ENCODE data around the gene NFIA. TPM values are rescaled to one million over a fixed set of nuclear protein-coding genes. Genes with fewer than 3 reads are reported as not detected.

The NFIA gene
- total and polyA plus RNA-seq, 9 of the 15 experiments (the other 6 are each of a cell fraction or from before 2014, with no cell fraction given), result 5.3 to 24.9 (median 9.8) TPM

DNA sequence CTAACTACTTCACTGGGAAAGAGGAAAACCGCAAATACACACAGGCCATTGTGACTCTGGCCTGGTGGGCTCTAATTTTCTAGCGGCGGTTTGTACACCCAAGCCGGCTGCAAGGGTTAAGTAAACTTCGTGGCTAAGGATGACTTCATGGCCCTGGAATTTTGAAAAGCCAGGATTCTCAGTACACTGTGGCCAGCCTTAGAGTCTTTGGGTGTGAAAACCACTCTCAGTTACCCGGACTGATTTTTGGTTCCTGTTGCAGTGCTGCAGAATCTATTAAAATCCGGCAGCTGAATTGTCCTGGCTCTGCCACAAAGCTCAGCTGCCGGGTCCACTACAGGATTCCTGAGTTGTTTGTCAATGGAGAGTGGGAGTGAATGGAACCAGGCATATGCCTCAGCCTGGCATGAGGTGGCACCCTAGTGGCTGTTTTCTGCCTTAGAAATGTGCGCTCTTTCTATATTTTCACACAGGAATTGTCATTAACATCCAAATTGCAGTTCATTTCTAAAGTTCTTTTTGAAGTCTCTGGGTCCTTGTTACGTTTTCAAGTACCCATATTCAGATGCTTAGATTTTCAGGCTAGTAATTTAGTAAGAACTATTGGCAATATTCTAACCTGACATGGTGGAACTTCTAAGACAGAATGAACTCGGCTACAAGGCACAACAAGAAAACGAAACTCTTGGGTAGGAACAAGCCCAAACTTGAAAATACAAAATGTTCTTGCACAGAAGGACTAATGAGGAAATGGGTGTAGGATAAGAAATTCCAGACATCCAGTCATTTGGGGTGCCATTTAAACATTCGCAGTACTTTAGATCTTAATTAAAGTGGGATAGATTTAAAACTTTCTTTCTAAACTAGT, 255.9 kb downstream of the NFIA start (continued):
- no peak for TF ChIP-seq ADNP (tag; IDR thresholded peaks at IDR 0.05)
- TF ChIP-seq CHCHD3 (CRISPR knock-in tag; IDR thresholded peaks at IDR 0.05), result no peak
- no peak for TF ChIP-seq RBM22 (IDR thresholded peaks at IDR 0.05; ENCODE audit: low read depth, low read length, poor library complexity, severe bottlenecking)
- no peak for TF ChIP-seq ASH1L (IDR thresholded peaks at IDR 0.05; ENCODE audit: borderline replicate concordance, low read depth, partially characterized antibody)
- TF ChIP-seq, protein P1, sequence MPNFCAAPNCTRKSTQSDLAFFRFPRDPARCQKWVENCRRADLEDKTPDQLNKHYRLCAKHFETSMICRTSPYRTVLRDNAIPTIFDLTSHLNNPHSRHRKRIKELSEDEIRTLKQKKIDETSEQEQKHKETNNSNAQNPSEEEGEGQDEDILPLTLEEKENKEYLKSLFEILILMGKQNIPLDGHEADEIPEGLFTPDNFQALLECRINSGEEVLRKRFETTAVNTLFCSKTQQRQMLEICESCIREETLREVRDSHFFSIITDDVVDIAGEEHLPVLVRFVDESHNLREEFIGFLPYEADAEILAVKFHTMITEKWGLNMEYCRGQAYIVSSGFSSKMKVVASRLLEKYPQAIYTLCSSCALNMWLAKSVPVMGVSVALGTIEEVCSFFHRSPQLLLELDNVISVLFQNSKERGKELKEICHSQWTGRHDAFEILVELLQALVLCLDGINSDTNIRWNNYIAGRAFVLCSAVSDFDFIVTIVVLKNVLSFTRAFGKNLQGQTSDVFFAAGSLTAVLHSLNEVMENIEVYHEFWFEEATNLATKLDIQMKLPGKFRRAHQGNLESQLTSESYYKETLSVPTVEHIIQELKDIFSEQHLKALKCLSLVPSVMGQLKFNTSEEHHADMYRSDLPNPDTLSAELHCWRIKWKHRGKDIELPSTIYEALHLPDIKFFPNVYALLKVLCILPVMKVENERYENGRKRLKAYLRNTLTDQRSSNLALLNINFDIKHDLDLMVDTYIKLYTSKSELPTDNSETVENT (CRISPR knock-in tag; IDR thresholded peaks at IDR 0.05), result no peak
- TF ChIP-seq, protein P2, sequence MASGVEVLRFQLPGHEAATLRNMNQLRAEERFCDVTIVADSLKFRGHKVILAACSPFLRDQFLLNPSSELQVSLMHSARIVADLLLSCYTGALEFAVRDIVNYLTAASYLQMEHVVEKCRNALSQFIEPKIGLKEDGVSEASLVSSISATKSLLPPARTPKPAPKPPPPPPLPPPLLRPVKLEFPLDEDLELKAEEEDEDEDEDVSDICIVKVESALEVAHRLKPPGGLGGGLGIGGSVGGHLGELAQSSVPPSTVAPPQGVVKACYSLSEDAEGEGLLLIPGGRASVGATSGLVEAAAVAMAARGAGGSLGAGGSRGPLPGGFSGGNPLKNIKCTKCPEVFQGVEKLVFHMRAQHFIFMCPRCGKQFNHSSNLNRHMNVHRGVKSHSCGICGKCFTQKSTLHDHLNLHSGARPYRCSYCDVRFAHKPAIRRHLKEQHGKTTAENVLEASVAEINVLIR (CRISPR knock-in tag; IDR thresholded peaks at IDR 0.05), result no peak
- no peak for TF ChIP-seq HNRNPUL1 (IDR thresholded peaks at IDR 0.05; ENCODE audit: low read length)
- TF ChIP-seq NFRKB (IDR thresholded peaks at IDR 0.05; ENCODE audit: low read depth), result no peak
- no peak for TF ChIP-seq ZFP36 (IDR thresholded peaks at IDR 0.05; ENCODE audit: low read depth, low read length, partially characterized antibody)
- TF ChIP-seq, protein P3, sequence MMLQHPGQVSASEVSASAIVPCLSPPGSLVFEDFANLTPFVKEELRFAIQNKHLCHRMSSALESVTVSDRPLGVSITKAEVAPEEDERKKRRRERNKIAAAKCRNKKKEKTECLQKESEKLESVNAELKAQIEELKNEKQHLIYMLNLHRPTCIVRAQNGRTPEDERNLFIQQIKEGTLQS (IDR thresholded peaks at IDR 0.05), result peak; percentile 36; the same call in 1 of the 2 replicates
- TF ChIP-seq, protein P3 (CRISPR knock-in tag; conservative IDR thresholded peaks at IDR 0.05), result no peak
